Smooth muscle cell of the pulmonary artery (primary cell): Measurements from ENCODE around the gene PLAC8L1. TPM values are rescaled to one million over a fixed set of nuclear protein-coding genes. Genes with fewer than 3 reads are reported as not detected.

Experiments used
- total RNA-seq: library from RNA; depleted of rRNA; stranded (reverse); fragments of >200 nt; gene quantifications from 2 replicates; pipeline ENCODE4 v1.2.3, GENCODE V29; 2014

PLAC8L1 gene, protein sequence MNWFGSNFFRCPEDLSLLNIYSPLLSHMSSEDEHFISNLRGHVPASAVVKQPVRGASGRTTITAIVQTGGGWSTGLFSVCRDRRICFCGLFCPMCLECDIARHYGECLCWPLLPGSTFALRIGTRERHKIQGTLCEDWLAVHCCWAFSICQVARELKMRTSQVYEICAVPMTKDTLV
- 0.20 and 0.52 TPM in 2 replicates for total RNA-seq

DNA sequence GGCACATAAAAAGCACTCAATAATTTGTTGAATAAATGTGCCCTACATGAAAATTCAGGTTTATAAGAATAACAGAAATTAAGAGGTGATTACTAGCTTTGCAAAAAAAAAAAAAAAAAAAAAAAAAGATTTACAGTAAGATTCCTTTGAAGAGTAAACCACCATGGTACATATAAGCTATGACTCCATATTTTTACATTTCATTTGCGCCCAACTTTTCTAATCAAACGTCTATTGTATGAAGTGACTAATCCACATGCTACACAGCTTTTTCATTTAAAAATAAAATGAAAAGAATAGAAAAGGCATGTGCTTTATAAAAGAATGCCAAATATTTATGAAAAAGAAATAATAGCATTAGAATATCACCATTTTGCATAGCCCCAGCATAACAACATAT, at the start of gene PLAC8L1:
Gene PLAC8L1 (minus strand): TSS at position 101 of the 400 bp plus-strand sequence. CDS start 1,266 bp downstream, outside the sequence.

Other genes starting within 250 kb of the PLAC8L1 start
- gene GRXCR2, start 232.6 kb downstream of the PLAC8L1 start, total RNA-seq, result not detected in 2 replicates
- 1.6 and 13.1 TPM in 2 replicates for gene SH3RF2, start 169.0 kb downstream of the PLAC8L1 start, total RNA-seq
- gene LARS1, start 77.1 kb upstream of the PLAC8L1 start, total RNA-seq, result 124 and 159 TPM in 2 replicates
- 26.1 and 28.0 TPM in 2 replicates for gene RBM27, start 98.0 kb upstream of the PLAC8L1 start, total RNA-seq
- gene POU4F3, start 233.3 kb upstream of the PLAC8L1 start, total RNA-seq, result 0.07 and 0.10 TPM in 2 replicates